Peyer's patch (tissue), 4 donors: Measurements from ENCODE around the gene DNMT1.

Experiments
- POLR2A ChIP-seq, 2 donors: fragments of 450-650 bp; IDR thresholded peaks; one replicate each; pipeline ENCODE4 v1.5.1; 2017; ENCODE audit warnings: antibody characterized with exemption in 2 of 2, mild to moderate bottlenecking in 2 of 2, moderate library complexity in 2 of 2
- TF ChIP-seq, protein P1 (sequence below), 6 experiments: fragments of 450-650 bp in 4 of 6; fragments of 200-600 bp in 2 of 6; sonication (generic) in 1 of 6; IDR thresholded peaks; one replicate each; pipeline ENCODE4 v1.5.1; 2017 to 2019; ENCODE audit warnings: antibody characterized with exemption in 6 of 6, mild to moderate bottlenecking in 3 of 6, moderate library complexity in 1 of 6

DNA sequence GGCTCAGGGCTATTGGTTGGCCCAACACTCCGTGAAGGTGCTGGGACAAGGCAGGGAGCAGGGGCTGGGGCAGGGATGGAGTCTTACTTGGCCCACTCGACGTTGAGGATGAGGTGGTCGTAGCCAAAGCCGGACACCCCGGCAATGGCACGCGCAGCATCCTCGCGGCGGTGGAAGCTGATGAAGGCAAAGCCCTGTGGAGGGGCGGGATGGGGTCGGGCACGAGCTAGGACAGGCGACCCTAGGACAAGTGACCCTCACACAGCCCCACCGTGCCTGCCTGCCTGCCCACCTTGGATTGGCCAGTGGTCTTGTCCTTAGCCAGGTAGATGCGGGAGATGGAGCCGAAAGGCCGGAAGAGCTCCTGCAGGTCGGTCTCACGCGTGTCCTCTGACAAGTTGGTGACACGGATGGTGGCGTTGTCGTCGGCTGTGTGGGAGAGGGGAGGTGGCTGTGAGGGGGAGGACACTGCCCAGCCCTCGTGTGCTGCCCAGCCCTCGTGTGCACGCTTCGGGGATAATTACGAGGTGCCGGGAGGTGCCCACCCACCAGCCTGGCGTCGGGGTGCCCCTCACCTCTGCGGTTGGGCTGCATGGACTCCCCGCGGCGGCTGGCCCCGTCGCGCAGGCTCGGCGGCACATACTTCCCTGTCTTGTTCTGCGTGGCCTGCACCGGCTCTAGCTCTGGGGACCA lies 79.2 kb downstream of the DNMT1 start:
- no peak for TF ChIP-seq POLR2A (IDR thresholded peaks at IDR 0.05)
- TF ChIP-seq, protein P1, sequence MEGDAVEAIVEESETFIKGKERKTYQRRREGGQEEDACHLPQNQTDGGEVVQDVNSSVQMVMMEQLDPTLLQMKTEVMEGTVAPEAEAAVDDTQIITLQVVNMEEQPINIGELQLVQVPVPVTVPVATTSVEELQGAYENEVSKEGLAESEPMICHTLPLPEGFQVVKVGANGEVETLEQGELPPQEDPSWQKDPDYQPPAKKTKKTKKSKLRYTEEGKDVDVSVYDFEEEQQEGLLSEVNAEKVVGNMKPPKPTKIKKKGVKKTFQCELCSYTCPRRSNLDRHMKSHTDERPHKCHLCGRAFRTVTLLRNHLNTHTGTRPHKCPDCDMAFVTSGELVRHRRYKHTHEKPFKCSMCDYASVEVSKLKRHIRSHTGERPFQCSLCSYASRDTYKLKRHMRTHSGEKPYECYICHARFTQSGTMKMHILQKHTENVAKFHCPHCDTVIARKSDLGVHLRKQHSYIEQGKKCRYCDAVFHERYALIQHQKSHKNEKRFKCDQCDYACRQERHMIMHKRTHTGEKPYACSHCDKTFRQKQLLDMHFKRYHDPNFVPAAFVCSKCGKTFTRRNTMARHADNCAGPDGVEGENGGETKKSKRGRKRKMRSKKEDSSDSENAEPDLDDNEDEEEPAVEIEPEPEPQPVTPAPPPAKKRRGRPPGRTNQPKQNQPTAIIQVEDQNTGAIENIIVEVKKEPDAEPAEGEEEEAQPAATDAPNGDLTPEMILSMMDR (IDR thresholded peaks at IDR 0.05): no peak
